ENCODE measurements around the gene PTRH1.

The PTRH1 gene

DNA sequence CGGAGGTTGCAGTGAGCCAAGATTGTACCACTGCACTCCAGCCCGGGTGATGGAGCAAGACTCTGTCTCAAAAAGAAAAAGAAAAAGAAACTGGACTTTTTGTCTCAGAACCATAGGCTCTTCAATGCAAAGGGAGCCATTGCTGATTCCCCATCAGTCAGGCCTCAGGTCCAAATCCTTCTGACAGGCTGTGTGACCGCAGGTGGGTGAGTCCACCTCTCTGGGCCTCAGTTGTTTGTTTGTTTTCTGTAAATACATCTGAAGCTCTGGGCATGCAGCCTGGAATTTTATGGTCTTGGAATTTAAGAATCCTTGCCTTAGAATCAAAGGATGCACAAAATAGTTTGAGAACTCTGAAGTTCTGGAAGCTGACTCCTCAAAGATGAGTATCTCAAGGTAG, 40.8 kb upstream of the PTRH1 start:
- Histone ChIP-seq H3K36me3 (ENCODE audit: insufficient read depth, low read length) (peaks cover 36% of the 10 kb centered on the region; the same call in 1 of the 2 replicates), H3K9me3 (ENCODE audit: insufficient read depth, low read depth, low read length) (no peaks in the 10 kb centered on the region), H3K4me3 (ENCODE audit: low read length, poor library complexity, severe bottlenecking) (no peak overlapping the region), H3F3A (ENCODE audit: low read depth) (no peaks in the 10 kb centered on the region), H3K27me3 (ENCODE audit: insufficient read depth, low read length, poor library complexity, severe bottlenecking) (no peaks in the 10 kb centered on the region), H3K4me2 (ENCODE audit: low read depth, low read length, poor library complexity, severe bottlenecking) (no peak overlapping the region), H3K9me2 (replicated peaks; ENCODE audit: low read depth, low read length) (no peaks in the 10 kb centered on the region), H3K4me1 (ENCODE audit: insufficient read depth, low read length, poor library complexity, severe bottlenecking) (no peaks in the 10 kb centered on the region), H3K79me2 (ENCODE audit: insufficient read depth, low read length) (no peaks in the 10 kb centered on the region; the same call in 1 of the 2 replicates), H3K9ac (ENCODE audit: low read depth, low read length, poor library complexity, severe bottlenecking) (no peak overlapping the region), H4K20me1 (ENCODE audit: insufficient read depth, low read length, poor library complexity, severe bottlenecking) (peaks cover 18% of the 10 kb centered on the region), H2AFZ (ENCODE audit: low read length) (no peak overlapping the region)
- TF ChIP-seq, protein P1, sequence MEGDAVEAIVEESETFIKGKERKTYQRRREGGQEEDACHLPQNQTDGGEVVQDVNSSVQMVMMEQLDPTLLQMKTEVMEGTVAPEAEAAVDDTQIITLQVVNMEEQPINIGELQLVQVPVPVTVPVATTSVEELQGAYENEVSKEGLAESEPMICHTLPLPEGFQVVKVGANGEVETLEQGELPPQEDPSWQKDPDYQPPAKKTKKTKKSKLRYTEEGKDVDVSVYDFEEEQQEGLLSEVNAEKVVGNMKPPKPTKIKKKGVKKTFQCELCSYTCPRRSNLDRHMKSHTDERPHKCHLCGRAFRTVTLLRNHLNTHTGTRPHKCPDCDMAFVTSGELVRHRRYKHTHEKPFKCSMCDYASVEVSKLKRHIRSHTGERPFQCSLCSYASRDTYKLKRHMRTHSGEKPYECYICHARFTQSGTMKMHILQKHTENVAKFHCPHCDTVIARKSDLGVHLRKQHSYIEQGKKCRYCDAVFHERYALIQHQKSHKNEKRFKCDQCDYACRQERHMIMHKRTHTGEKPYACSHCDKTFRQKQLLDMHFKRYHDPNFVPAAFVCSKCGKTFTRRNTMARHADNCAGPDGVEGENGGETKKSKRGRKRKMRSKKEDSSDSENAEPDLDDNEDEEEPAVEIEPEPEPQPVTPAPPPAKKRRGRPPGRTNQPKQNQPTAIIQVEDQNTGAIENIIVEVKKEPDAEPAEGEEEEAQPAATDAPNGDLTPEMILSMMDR (conservative IDR thresholded peaks at IDR 0.05; ENCODE audit: low read length), result no peak
- TF ChIP-seq EZH2phosphoT487 (IDR thresholded peaks at IDR 0.05; ENCODE audit: borderline replicate concordance), result no peak

- no peak overlapping the region for H3K4me3 ChIP-seq (ENCODE audit: low read length, poor library complexity, severe bottlenecking)
- H3K4me1 ChIP-seq (ENCODE audit: insufficient read depth, low read length, poor library complexity, severe bottlenecking), result no peaks in the 10 kb centered on the region
- peaks cover 41% of the 10 kb centered on the region; the same call in 1 of the 2 replicates for H3K36me3 ChIP-seq (ENCODE audit: insufficient read depth, low read length)
- H3K9me3 ChIP-seq (ENCODE audit: insufficient read depth, low read depth, low read length), result no peaks in the 10 kb centered on the region
- peaks cover 26% of the 10 kb centered on the region for H4K20me1 ChIP-seq (ENCODE audit: insufficient read depth, low read length, poor library complexity, severe bottlenecking)
- H2AFZ ChIP-seq (ENCODE audit: low read length), result no peak overlapping the region
- H3K9ac ChIP-seq (ENCODE audit: low read depth, low read length, poor library complexity, severe bottlenecking), result no peak overlapping the region
- H3K9me2 ChIP-seq (replicated peaks; ENCODE audit: low read depth, low read length), result no peaks in the 10 kb centered on the region
- no peaks in the 10 kb centered on the region for H3F3A ChIP-seq (ENCODE audit: low read depth)
- no peaks in the 10 kb centered on the region for H3K79me2 ChIP-seq (ENCODE audit: insufficient read depth, low read length)
- no peaks in the 10 kb centered on the region for H3K27me3 ChIP-seq (ENCODE audit: insufficient read depth, low read length, poor library complexity, severe bottlenecking)
- H3K4me2 ChIP-seq (ENCODE audit: low read depth, low read length, poor library complexity, severe bottlenecking), result no peak overlapping the region
- TF ChIP-seq, protein P1 (conservative IDR thresholded peaks at IDR 0.05; ENCODE audit: low read length), result no peak
- no peak for TF ChIP-seq EZH2phosphoT487 (IDR thresholded peaks at IDR 0.05; ENCODE audit: borderline replicate concordance)
Measured at GRCh38 chr9:127755061-127756060, 39.9 kb upstream of the PTRH1 start.

GRCh38 chr9:127754099-127755060, 38.9 kb upstream of the PTRH1 start:
- Histone ChIP-seq H3K4me1 (ENCODE audit: insufficient read depth, low read length, poor library complexity, severe bottlenecking) (no peaks in the 10 kb centered on the region), H3K4me2 (ENCODE audit: low read depth, low read length, poor library complexity, severe bottlenecking) (no peak overlapping the region), H3K9ac (ENCODE audit: low read depth, low read length, poor library complexity, severe bottlenecking) (no peak overlapping the region), H3K79me2 (ENCODE audit: insufficient read depth, low read length) (no peaks in the 10 kb centered on the region), H3K27me3 (ENCODE audit: insufficient read depth, low read length, poor library complexity, severe bottlenecking) (no peaks in the 10 kb centered on the region), H3K4me3 (ENCODE audit: low read length, poor library complexity, severe bottlenecking) (no peak overlapping the region), H3F3A (ENCODE audit: low read depth) (no peaks in the 10 kb centered on the region), H2AFZ (ENCODE audit: low read length) (no peak overlapping the region), H3K9me2 (replicated peaks; ENCODE audit: low read depth, low read length) (no peaks in the 10 kb centered on the region), H3K36me3 (ENCODE audit: insufficient read depth, low read length) (peaks cover 46% of the 10 kb centered on the region; the same call in 1 of the 2 replicates), H4K20me1 (ENCODE audit: insufficient read depth, low read length, poor library complexity, severe bottlenecking) (peaks cover 31% of the 10 kb centered on the region), H3K9me3 (ENCODE audit: insufficient read depth, low read depth, low read length) (no peaks in the 10 kb centered on the region)
- no peak for TF ChIP-seq EZH2phosphoT487 (IDR thresholded peaks at IDR 0.05; ENCODE audit: borderline replicate concordance)
- TF ChIP-seq, protein P1 (conservative IDR thresholded peaks at IDR 0.05; ENCODE audit: low read length), result no peak

Data from Loucy (cell line).